Measurements from ENCODE around the gene LRRIQ1.
"Not testable (repeated sequence)": the region's sequence is repeated elsewhere in the genome, so short reads cannot be mapped to it uniquely, and the experiment has no call there.

The LRRIQ1 gene

GRCh38 chr12:85186236-85186635 lies 150.1 kb downstream of the LRRIQ1 start:
- DNase-seq (ENCODE audit: low read depth in 2 of 2): no peak

GRCh38 chr12:85188619-85189018 lies 152.5 kb downstream of the LRRIQ1 start:
- DNase-seq (ENCODE audit: low read depth in 2 of 2): no peak

GRCh38 chr12:85190728-85191127 lies 154.6 kb downstream of the LRRIQ1 start:
- no peak for DNase-seq (ENCODE audit: low read depth in 2 of 2)

- not testable (repeated sequence) for DNase-seq (ENCODE audit: low read depth in 2 of 2)
Measured at GRCh38 chr12:85203809-85204208, 167.7 kb downstream of the LRRIQ1 start.

- DNase-seq (ENCODE audit: low read depth in 2 of 2): no peak
Measured at GRCh38 chr12:85206543-85206942, 170.4 kb downstream of the LRRIQ1 start.

- DNase-seq (ENCODE audit: low read depth in 2 of 2): not testable (repeated sequence)
Measured at GRCh38 chr12:85224339-85224738, 188.2 kb downstream of the LRRIQ1 start.

- no peak for DNase-seq (ENCODE audit: low read depth in 2 of 2)
Measured at GRCh38 chr12:85225501-85225900, 189.3 kb downstream of the LRRIQ1 start.

GRCh38 chr12:85237327-85237726 lies 201.2 kb downstream of the LRRIQ1 start:
- no peak for DNase-seq (ENCODE audit: low read depth in 2 of 2)

- no peak for DNase-seq (ENCODE audit: low read depth in 2 of 2)
Measured at GRCh38 chr12:85244561-85244960, 208.4 kb downstream of the LRRIQ1 start.

GRCh38 chr12:85253853-85254252 lies 217.7 kb downstream of the LRRIQ1 start:
- DNase-seq (ENCODE audit: low read depth in 2 of 2): no peak

- DNase-seq (ENCODE audit: low read depth in 2 of 2): no peak
Measured at GRCh38 chr12:85257671-85258070, 221.5 kb downstream of the LRRIQ1 start.

- no peak for DNase-seq (ENCODE audit: low read depth in 2 of 2)
Measured at GRCh38 chr12:85260447-85260846, 224.3 kb downstream of the LRRIQ1 start.

GRCh38 chr12:85260896-85261295 lies 224.7 kb downstream of the LRRIQ1 start:
- no peak for DNase-seq (ENCODE audit: low read depth in 2 of 2)

- DNase-seq (ENCODE audit: low read depth in 2 of 2): no peak
Measured at GRCh38 chr12:85266356-85266755, 230.2 kb downstream of the LRRIQ1 start.

- no peak for DNase-seq (ENCODE audit: low read depth in 2 of 2)
Measured at GRCh38 chr12:85273381-85274314, 237.5 kb downstream of the LRRIQ1 start.

- DNase-seq (ENCODE audit: low read depth in 2 of 2): no peak
Measured at GRCh38 chr12:85274315-85274651, 238.1 kb downstream of the LRRIQ1 start.

GRCh38 chr12:85275374-85275773 lies 239.2 kb downstream of the LRRIQ1 start:
- no peak for DNase-seq (ENCODE audit: low read depth in 2 of 2)

GRCh38 chr12:85277191-85277590 lies 241.0 kb downstream of the LRRIQ1 start:
- DNase-seq (ENCODE audit: low read depth in 2 of 2): no peak

GRCh38 chr12:85277900-85278597 lies 241.9 kb downstream of the LRRIQ1 start:
- no peak for DNase-seq (ENCODE audit: low read depth in 2 of 2)

- DNase-seq (ENCODE audit: low read depth in 2 of 2): no peak
Measured at GRCh38 chr12:85278598-85279448, 242.7 kb downstream of the LRRIQ1 start.

- no peak for DNase-seq (ENCODE audit: low read depth in 2 of 2)
Measured at GRCh38 chr12:85279449-85280164, 243.5 kb downstream of the LRRIQ1 start.
